Esophagus (tissue), 2 donors: Measurements from ENCODE around the gene HSPB1. TPM values are rescaled to one million over a fixed set of nuclear protein-coding genes. Genes with fewer than 3 reads are reported as not detected.
A peak's percentile ranks its signal among the peaks of the same experiment; 100 is the strongest.
"Not testable (repeated sequence)": the region's sequence is repeated elsewhere in the genome, so short reads cannot be mapped to it uniquely, and the experiment has no call there.

Source experiments
- H3K27ac ChIP-seq, 2 donors: one replicate each; pipeline ENCODE4 v1.5.1; 2013; ENCODE audit warnings: low read depth in 2 of 2, mild to moderate bottlenecking in 2 of 2, inconsistent platforms in 1 of 2, low read length in 1 of 2, moderate library complexity in 1 of 2
- H3K27me3 ChIP-seq, 2 donors: one replicate each; pipeline ENCODE4 v1.6.1; 2013; ENCODE audit warnings: low read length in 2 of 2, control low read depth in 1 of 2, mild to moderate bottlenecking in 1 of 2; ENCODE audit not compliant: insufficient read depth in 2 of 2, control insufficient read depth in 1 of 2
- H3K36me3 ChIP-seq, 2 donors: one replicate each; pipeline ENCODE4 v1.6.1; 2013; ENCODE audit warnings: low read length in 1 of 2; ENCODE audit not compliant: control insufficient read depth in 2 of 2, insufficient read depth in 2 of 2
- H3K4me1 ChIP-seq, 2 donors: one replicate each; pipeline ENCODE4 v1.6.1; 2013; ENCODE audit warnings: low read length in 1 of 2; ENCODE audit not compliant: control insufficient read depth in 2 of 2, insufficient read depth in 2 of 2
- H3K4me3 ChIP-seq, 2 donors: one replicate each; pipeline ENCODE4 v1.5.1; 2013; ENCODE audit warnings: low read length in 2 of 2, mild to moderate bottlenecking in 2 of 2, low read depth in 1 of 2, moderate library complexity in 1 of 2
- H3K9me3 ChIP-seq, 2 donors: one replicate each; pipeline ENCODE4 v1.6.1; 2013; ENCODE audit warnings: mild to moderate bottlenecking in 2 of 2, low read depth in 1 of 2, low read length in 1 of 2, moderate library complexity in 1 of 2; ENCODE audit not compliant: control insufficient read depth in 2 of 2, insufficient read depth in 1 of 2
- WGBS, 2 donors: extraction: QIAGEN DNeasy Blood & Tissue Kit; methylation state at CpG; one replicate each; pipeline ENCODE4 v1.1.7; 2013; 5-methylcytosine and 5-hydroxymethylcytosine counted together
- polyA plus RNA-seq, 2 donors: library from polyadenylated mRNA; stranded (reverse); fragments of 200-250 nt; gene quantifications; one replicate each; pipeline ENCODE4 v1.2.3, GENCODE V29; 2013
- donor health status: healthy with polysubstance abuse.
- donor health status: Bipolar disorder and iron deficiency.

The HSPB1 gene
- polyA plus RNA-seq, 2 donors = 4,444 to 4,845 TPM

DNA sequence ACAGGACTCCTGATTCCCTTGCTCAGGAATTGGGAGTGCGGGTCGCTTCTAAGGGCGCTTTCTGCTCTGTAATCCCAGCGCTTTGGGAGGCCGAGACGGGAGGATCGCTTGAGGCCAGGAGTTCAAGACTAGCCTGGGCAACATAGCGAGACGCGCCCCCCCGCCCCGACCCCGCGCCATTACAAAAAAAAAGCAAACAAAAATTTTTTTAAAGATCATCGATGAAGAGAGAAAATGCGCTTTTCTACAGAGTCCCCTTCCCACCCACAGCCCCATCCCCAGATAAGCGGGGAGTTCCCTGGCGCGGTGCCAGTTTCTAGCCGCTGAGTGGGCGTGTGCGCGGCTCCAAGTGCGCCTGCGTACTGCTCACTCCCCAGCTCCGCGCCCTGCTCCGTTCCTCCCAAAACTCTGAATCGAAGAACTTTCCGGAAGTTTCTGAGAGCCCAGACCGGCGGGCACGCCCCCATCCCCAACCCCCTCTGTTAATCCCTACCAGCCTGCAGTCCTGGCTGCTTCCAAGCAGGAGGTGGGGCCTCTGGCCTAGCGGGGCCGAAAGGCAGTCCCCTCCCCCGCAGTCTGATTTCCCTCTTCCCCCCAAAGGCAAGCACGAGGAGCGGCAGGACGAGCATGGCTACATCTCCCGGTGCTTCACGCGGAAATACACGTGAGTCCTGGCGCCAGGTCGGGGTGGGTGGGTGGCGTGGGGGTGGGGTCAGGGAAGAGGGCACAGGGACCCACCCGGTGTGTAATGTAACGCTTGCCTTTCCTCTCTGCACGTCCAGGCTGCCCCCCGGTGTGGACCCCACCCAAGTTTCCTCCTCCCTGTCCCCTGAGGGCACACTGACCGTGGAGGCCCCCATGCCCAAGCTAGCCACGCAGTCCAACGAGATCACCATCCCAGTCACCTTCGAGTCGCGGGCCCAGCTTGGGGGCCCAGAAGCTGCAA is 1.0 kb downstream of the HSPB1 start:
- WGBS, 2 donors = 1 to 2% methylated on average over 56 of the region's 56 CpGs
- H3K9me3 ChIP-seq = no peaks in the 10 kb centered on the region
- H3K36me3 ChIP-seq = peaks cover 0 to 11% of the 10 kb centered on the region in 2 donors
- peak overlapping the region; percentile 95 to 99 for H3K27ac ChIP-seq
- H3K27me3 ChIP-seq = no peaks in the 10 kb centered on the region
- peaks cover 0 to 21% of the 10 kb centered on the region in 2 donors for H3K4me1 ChIP-seq
- H3K4me3 ChIP-seq = peak overlapping the region; percentile 72 to 98

DNA sequence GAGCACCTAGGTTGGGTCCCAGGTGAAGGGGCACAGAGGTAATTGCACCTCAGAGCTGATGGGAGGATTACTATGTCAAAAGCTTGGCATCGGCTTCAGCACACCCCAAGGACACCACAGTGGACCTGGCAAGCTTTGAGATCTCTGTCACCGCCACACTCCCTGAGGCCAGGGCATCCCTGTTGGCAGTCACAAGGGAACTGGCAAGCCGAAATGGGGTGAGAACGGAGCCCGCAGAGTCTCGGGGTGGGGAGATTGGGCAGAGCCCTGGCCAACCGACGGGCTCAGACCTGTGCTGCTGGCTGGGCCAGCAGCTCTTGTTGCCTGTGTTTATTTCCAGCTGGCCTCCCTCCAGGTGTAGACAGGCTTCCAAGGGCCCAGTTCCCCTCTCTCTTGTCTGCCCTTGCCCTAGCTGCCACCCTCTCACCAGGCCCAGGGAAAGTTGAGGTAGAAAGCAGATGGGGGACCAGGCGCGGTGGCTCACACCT is 2.5 kb downstream of the HSPB1 start:
- WGBS, 2 donors = 31 to 37% methylated on average over 10 of the region's 10 CpGs
- peak overlapping the region; percentile 72 to 98 for H3K4me3 ChIP-seq
- peaks cover 0 to 11% of the 10 kb centered on the region in 2 donors for H3K36me3 ChIP-seq
- H3K27ac ChIP-seq = peak overlapping the region; percentile 95 to 99
- H3K9me3 ChIP-seq = no peaks in the 10 kb centered on the region
- peaks cover 0 to 18% of the 10 kb centered on the region in 2 donors for H3K4me1 ChIP-seq
- H3K27me3 ChIP-seq = no peaks in the 10 kb centered on the region

DNA sequence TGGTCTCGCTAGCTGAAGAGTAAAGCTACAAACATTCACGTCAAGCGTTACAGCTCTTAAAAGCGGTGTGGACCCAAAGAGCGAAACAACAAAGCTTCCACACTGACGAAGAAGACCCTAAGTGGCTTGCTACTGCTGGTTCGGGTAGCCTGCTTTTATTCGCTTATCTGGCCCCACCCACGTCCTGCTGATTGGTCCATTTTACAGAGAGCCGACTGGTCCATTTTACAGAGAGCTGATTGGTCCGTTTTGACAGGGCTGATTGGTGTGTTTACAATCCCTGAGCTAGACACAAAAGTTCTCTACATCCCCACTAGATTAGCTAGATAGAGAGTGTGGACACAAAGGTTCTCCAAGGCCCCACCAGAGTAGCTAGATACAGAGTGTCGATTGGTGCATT is 6.4 kb downstream of the HSPB1 start:
- not testable (repeated sequence) for H3K36me3 ChIP-seq, H3K9me3 ChIP-seq, H3K4me3 ChIP-seq, H3K27me3 ChIP-seq
- WGBS, 2 donors = 91 to 93% methylated on average over 12 of the region's 12 CpGs
- Histone ChIP-seq H3K4me1 (peaks cover 0 to 21% of the 10 kb centered on the region in 2 donors), H3K27ac (peak overlapping the region; percentile 24 to 95)

DNA sequence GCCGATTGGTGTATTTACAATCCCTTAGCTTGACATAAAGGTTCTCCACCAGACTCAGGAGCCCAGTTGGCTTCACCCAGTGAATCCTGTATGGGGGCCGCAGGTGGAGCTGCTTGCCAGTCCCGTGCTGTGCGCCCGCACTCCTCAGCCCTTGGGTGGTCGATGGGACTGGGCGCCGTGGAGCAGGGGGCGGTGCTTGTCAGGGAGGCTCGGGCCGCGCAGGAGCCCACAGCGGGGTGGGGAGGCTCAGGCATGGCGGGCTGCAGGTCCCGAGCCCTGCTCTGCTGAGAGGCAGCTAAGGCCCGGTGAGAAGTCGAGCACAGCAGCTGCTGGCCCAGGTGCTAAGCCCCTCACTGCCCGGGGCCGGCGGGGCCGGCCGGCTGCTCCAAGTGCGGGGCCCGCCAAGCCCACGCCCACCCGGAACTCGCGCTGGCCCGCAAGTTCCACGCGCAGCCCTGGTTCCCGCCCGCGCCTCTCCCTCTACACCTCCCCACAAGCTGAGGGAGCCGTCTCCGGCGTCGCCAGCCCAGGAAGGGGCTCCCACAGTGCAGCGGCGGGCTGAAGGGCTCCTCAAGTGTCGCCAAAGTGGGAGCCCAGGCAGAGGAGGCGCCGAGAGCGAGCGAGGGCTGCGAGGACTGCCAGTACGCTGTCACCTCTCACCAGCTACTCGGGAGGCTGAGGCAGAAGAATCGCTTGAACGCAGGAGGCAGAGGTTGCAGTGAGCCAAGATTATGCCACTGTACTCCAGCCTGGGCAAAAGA is 7.0 kb downstream of the HSPB1 start:
- 82 to 86% methylated on average over 42 to 50 of the region's 50 CpGs for WGBS, 2 donors
- Histone ChIP-seq H3K4me1 (peaks cover 0 to 21% of the 10 kb centered on the region in 2 donors), H3K27ac (peak overlapping the region; percentile 80 to 98)
- H3K36me3 ChIP-seq, H3K9me3 ChIP-seq, H3K4me3 ChIP-seq, H3K27me3 ChIP-seq: not testable (repeated sequence)

DNA sequence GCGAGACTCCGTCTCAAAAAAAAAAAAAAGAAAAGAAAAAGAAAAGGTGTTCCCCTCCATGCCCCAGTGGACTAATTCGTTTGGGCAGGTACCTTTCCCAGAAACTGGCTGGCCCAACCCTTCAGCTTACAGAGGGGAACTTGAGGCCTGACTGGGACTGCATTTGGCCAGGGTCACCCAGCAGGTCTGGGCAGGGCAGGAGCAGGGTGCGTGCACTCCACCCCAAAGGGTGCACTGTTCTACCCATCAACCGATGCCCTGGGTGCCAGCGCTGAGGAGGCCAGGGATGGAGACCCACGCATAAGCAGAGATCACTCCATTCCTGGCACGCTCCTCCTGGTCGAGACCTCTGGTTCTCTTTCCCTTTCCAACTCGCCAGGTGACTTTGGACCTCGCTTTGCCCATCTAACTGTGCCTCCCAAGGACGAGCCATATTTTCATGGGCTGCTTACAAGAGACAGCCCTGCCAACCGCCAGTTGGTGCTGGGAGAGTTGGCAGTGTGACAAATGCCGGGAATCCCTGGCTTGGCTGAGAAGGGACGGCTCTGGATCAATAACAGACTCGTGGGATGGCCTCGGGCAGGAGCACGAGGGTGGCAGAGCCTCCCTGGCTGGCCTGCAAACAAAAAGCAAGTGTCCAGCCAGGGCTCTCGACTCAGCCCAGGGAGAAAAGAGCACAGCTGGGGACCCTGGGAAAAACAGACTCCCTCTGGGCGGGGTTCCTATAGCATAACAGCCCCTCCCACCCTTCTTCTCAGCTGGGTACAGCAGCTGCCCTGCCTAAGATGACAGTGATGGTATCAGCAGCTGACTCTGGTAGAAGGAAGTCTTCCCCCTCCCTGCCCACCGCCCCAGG is 7.9 kb downstream of the HSPB1 start:
- no peaks in the 10 kb centered on the region for H3K9me3 ChIP-seq
- no peak overlapping the region for H3K4me3 ChIP-seq
- no peaks in the 10 kb centered on the region for H3K36me3 ChIP-seq
- H3K27ac ChIP-seq = peak overlapping the region; percentile 80 to 98
- WGBS, 2 donors = 38 to 43% methylated on average over 21 of the region's 21 CpGs
- H3K4me1 ChIP-seq = peaks cover 0 to 16% of the 10 kb centered on the region in 2 donors
- H3K27me3 ChIP-seq = no peaks in the 10 kb centered on the region

DNA sequence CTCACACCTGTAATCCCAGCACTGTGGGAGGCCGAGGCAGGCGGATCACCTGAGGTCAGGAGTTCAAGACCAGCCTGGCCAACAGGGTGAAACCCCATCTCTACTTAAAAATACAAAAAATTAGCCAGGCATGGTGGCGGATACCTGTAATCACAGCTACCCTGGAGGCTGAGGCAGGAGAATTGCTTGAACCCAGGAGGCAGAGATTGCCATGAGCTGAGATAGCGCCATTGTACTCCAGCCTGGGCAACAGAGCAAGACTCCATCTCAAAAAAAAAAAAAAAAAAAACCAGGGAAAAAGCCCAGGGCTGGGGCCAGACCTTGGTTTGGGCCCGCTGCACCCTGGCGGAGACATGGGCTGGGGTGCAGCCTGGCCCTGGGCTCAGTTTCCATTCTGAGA is 9.4 kb downstream of the HSPB1 start:
- not testable (repeated sequence) for H3K9me3 ChIP-seq, H3K27me3 ChIP-seq, H3K27ac ChIP-seq, H3K36me3 ChIP-seq, H3K4me3 ChIP-seq
- H3K4me1 ChIP-seq = peaks cover 0 to 14% of the 10 kb centered on the region in 2 donors
- WGBS, 2 donors = 90 to 95% methylated on average over 6 of the region's 6 CpGs

DNA sequence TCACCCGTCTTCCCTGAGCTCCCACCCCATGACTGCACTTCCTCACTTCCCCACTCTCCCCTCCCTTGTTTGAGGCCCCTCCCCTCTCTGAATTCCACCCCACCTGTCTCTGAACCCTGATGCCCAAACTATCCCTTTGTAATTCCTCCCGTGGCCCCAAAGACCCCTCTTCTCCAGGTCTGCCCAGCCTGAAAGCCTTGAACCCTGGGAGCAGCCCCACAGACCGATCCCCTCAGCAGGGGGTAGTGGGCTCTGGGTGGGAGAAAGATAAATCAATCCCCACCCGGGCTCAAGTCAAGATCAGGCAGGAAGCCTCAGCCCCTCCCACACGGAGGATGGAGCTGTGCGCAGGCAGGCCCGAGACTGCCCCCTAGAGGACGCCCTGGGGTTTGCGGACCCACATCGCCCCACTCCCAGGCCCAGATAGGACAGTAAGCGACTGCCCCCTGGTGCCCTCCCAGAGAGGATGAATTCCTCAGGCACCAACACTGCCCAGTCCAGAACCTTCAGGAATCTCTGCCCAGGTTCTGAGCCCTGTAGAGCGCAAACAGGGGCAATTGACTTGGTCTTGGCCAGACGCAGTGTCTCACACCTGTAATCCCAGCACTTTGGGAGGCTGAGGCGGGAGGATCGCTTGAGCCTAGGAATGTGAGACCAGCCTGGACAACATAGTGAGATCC is 11.7 kb downstream of the HSPB1 start:
- Histone ChIP-seq H3K36me3 (no peaks in the 10 kb centered on the region), H3K4me1 (peaks cover 0 to 11% of the 10 kb centered on the region in 2 donors), H3K9me3 (no peaks in the 10 kb centered on the region), H3K27me3 (no peaks in the 10 kb centered on the region), H3K27ac (peak overlapping the region in 1 of 2 donors; percentile 17), H3K4me3 (no peak overlapping the region)
- 5% methylated on average over 15 of the region's 15 CpGs for WGBS, 2 donors

DNA sequence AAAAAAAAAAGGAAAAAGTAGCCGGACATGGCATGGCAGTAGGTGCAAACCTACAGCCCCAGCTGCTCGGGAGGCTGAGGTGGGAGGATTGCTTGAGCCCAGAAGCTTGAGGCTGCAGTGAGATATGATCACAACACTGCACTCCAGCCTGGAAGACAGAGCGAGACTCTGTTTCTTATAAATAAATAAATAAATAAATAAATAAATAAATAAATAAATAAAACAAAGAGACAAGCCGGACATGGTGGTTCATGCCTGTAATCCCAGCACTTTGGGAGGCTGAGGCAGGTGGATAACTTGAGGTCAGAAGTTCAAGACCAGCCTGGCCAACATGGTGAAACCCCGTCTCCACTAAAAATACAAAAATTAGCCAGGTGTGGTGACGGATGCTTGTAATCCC is 12.3 kb downstream of the HSPB1 start:
- not testable (repeated sequence) for H3K4me1 ChIP-seq, H3K27me3 ChIP-seq, H3K9me3 ChIP-seq, H3K27ac ChIP-seq, H3K4me3 ChIP-seq, H3K36me3 ChIP-seq
- WGBS, 2 donors = 58 to 65% methylated on average over 6 of the region's 6 CpGs
